Neural cell (in vitro differentiated cells): ENCODE measurements around the gene KRT73.

ENCODE experiments used
- CTCF ChIP-seq: fragments of 450-650 bp; IDR thresholded peaks from 2 replicates; pipeline ENCODE4 v1.5.1; 2014; ENCODE audit warnings: antibody characterized with exemption, mild to moderate bottlenecking, moderate library complexity; ENCODE audit not compliant: poor library complexity, severe bottlenecking
- EP300 ChIP-seq: fragments of 450-650 bp; conservative IDR thresholded peaks from 2 replicates; pipeline ENCODE4 v1.6.1; 2014; ENCODE audit warnings: antibody characterized with exemption, mild to moderate bottlenecking, moderate library complexity; ENCODE audit not compliant: poor library complexity, severe bottlenecking
- EZH2 ChIP-seq: fragments of 200-600, 300-800 bp; shearing (Covaris generic), sonication (generic); IDR thresholded peaks from 2 replicates; pipeline ENCODE4 v1.6.1; 2014; ENCODE audit warnings: antibody characterized with exemption, low read length, borderline replicate concordance, mild to moderate bottlenecking; ENCODE audit not compliant: insufficient read depth, poor library complexity, severe bottlenecking
- POLR2AphosphoS5 ChIP-seq: IDR thresholded peaks from 2 replicates; pipeline ENCODE4 v1.6.1; 2012
- RAD21 ChIP-seq: fragments of 450-650 bp; conservative IDR thresholded peaks from 2 replicates; pipeline ENCODE4 v1.6.1; 2014; ENCODE audit warnings: antibody characterized with exemption, mild to moderate bottlenecking, moderate library complexity
- REST ChIP-seq: IDR thresholded peaks from 2 replicates; pipeline ENCODE4 v1.6.1; 2012; ENCODE audit warnings: borderline replicate concordance
- SMC3 ChIP-seq: fragments of 450-650 bp; conservative IDR thresholded peaks from 2 replicates; pipeline ENCODE4 v1.6.1; 2014; ENCODE audit warnings: antibody characterized with exemption, mild to moderate bottlenecking, moderate library complexity; ENCODE audit not compliant: poor library complexity
- TAF1 ChIP-seq: IDR thresholded peaks from 2 replicates; pipeline ENCODE4 v1.6.1; 2012; ENCODE audit warnings: low read depth

GRCh38 chr12:52648012-52648550 lies 29.7 kb upstream of the KRT73 start:
- TF ChIP-seq CTCF (no peak), POLR2AphosphoS5 (no peak), EZH2 (no peak), REST (no peak), RAD21 (no peak), SMC3 (no peak), TAF1 (no peak), EP300 (no peak)
